ENCODE measurements around the gene PDSS2.

- TF ChIP-seq CTCF (IDR thresholded peaks at IDR 0.05; ENCODE audit: low read depth, low read length, missing input control) (no peak), MAX (IDR thresholded peaks at IDR 0.05) (no peak)
These were observed 56.8 kb downstream of the PDSS2 start for GRCh38 chr6:107402533-107402932.
